Astrocyte of the cerebellum (primary cell): Measurements from ENCODE around the gene DCTN2.
A peak's percentile ranks its signal among the peaks of the same experiment; 100 is the strongest.

Experiments used
- DNase-seq: peaks from one replicate; pipeline ENCODE4 v3.0.0-alpha.2; 2011; ENCODE audit warnings: low read depth
- H3K4me3 ChIP-seq: 2 replicates; pipeline ENCODE4 v1.5.1; 2011; ENCODE audit warnings: mild to moderate bottlenecking, low read depth, low read length, moderate library complexity
- CTCF ChIP-seq: IDR thresholded peaks from 2 replicates; pipeline ENCODE4 v1.5.1; 2012; ENCODE audit warnings: low read length, low read depth, moderate library complexity, mild to moderate bottlenecking; ENCODE audit errors: missing control alignments
- in situ Hi-C: cut with HindIII; loops from 2 replicates; pipeline ENCODE4 v1.10.0; 2017; ENCODE audit warnings: low sequenced_read_pairs

Gene DCTN2

GRCh38 chr12:57554453-57554852 is 7.5 kb upstream of the DCTN2 start:
- no peak for TF ChIP-seq CTCF
- in situ Hi-C loops: no loop called here
- DNase-seq: no peak
- H3K4me3 ChIP-seq: no peak overlapping the region

DNA sequence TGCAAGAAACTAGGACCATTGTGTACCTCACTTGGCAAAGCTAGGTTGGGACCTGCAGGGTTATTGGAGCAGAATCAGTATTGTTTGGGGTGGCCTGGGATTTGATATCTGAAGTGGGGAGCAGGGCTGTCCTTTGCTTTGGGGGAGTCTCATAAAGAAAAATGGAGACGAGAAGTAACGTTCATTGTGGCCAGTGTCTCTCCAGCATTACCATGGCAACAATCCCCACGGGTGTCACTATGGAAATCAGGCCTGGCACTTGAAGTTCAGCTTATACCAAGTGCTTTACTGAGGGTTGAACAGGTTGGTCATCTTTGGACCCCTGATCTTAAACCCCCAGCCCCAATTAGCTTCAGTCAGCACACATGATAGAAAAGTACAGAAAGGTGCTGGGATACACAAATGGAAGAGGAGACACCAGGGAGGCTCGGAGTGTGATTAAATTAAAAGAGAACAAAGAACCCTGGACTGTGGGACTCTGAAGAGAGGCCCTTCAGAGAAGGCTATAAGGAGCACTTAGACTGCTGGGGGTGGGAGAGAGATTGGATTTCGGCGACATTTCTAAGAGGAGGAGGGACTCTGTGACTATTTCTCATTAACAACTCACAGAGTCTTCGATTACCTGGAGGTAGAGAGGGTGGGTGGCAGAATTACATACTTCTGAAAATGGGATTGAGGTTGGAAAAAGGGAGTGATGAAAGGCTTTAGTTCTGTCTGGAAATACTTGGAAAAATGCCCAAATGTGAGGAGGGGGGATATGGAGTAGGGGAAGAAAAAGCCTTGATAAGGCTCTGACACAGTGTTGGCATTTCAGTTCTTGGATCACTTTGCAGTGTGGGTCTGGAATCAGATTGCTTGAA is 6.6 kb upstream of the DCTN2 start:
- no peak for TF ChIP-seq CTCF
- no peak for DNase-seq
- H3K4me3 ChIP-seq: no peak overlapping the region

DNA sequence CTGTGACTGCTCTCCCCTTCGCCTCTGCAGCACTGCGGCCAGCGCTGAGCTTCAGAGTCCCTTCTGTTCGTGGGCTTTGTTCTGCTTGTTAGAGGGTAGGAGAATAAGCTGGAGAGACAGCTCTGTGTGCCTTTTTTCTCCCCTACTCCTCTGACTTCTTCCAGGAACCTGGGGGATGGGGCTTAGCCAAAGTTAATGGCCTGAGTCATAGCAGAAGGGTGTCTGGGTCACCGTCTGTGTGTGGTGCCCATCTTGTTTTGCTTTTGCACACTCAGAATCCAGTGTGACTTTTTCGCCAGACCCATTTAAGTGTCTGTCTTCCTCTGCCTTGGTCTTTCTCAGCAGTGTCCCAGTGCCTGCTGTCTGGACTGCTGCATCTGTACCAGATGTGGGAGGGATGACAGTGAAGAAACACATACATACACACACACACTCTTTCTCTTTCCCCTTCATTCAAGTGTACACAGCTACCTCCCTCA is 5.9 kb upstream of the DCTN2 start:
- no peak overlapping the region for H3K4me3 ChIP-seq
- in situ Hi-C loops: no loop called here
- TF ChIP-seq CTCF: no peak
- no peak for DNase-seq

More for the DNA sequence above, 6.6 kb upstream of the DCTN2 start:
- in situ Hi-C loops: no loop called here

DNA sequence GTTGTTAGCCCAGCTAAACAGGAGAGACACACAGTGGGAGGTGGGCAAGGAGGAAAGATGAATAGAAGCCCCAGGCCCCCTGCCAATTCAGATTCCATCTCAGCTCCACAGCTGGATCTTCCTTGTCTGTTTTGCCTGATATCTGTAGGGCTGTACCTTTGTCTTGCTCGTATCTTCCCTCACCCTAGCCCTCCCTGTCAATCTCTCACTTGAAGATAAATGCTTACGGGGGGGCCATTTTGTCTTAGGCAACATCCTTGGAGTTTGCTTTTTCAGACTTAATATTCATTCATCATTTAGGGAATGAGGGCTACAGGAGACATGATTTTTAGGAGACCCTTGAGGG is 5.3 kb upstream of the DCTN2 start:
- no peak for DNase-seq
- no peak overlapping the region for H3K4me3 ChIP-seq
- in situ Hi-C loops: no loop called here
- TF ChIP-seq CTCF: no peak

GRCh38 chr12:57551637-57552305 is 4.8 kb upstream of the DCTN2 start:
- TF ChIP-seq CTCF: no peak
- in situ Hi-C loops: no loop called here
- no peak for DNase-seq
- no peak overlapping the region for H3K4me3 ChIP-seq

DNA sequence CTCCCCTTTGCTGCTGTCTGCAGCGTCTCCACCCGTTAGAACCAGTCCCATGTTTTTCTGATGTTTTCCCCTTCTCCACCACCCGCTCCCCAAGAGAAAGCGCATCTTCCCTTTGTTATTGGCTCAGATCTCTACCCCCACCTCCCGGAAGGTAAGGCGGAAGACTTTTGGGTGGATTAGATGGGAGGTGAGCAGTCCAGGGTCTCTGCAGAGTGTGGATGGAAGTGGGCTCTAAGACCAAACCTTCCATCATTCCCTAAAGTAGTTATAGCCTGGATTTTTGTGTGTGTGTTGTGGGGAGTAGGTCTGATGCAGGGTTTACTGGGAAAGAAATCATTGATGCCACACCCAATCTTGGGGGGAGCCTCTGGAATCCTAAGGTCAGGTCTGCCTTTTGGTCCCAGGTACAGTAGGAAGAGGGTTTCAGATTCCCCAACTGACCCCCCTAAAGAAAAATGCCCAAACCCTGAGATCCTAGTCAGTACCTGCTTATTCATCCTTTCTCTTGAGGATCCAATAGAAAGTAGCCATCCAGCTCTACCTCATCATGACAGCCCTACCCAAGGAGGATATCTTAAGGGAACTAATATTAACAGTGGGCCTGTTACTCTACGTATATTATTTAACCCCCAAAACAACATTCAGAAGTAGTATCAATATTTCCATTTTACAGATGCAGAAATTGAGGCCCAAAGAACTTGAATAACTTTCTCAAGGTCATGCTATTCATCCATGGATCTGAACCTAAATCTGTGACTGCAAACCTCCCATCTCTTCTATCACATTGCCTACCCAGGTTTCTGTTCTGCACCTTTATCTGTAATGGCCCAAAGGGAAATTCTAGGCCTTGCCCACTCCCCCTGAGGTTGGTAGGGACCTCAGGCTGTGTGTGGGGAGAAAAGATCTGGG is 3.9 kb upstream of the DCTN2 start:
- peak overlapping the region; percentile 65 for H3K4me3 ChIP-seq
- no peak for DNase-seq
- in situ Hi-C loops: no loop called here
- no peak for TF ChIP-seq CTCF
